PFSK-1 (cell line): Measurements from ENCODE around the gene SPDYA.

ENCODE experiments used
- FOXP2 ChIP-seq: optimal IDR thresholded peaks from 2 replicates; pipeline ENCODE3; 2011; ENCODE audit warnings: borderline replicate concordance, control low read depth, inconsistent platforms; ENCODE audit not compliant: insufficient read depth; ENCODE audit errors: extremely low read length, extremely low read depth
- SIN3A ChIP-seq: IDR thresholded peaks from 2 replicates; pipeline ENCODE4 v1.6.1; 2012; ENCODE audit warnings: mild to moderate bottlenecking, low read length, moderate library complexity, borderline replicate concordance; ENCODE audit not compliant: insufficient read depth
- TAF1 ChIP-seq: IDR thresholded peaks from 2 replicates; pipeline ENCODE4 v1.6.1; 2012; ENCODE audit warnings: low read length, control low read depth, borderline replicate concordance; ENCODE audit not compliant: insufficient read depth

DNA sequence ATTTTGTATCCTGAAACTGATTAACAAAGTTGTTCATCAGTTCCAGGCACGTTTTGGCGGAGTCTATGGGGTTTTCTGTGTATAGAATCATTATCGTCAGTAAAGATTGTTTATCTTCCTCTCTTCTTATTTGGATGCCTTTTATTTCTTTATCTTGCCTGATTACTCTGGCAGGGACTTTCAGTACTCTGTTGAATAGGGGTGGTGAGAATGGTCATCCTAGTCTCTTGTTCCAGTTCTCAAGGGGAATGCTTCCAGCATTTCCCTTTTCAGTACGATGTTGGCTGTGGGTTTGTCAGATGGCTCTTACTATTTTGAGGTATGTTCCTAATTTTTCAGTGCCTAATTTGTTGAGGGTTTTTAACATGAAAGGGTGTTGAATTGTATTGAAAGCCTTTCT lies 14.0 kb upstream of the SPDYA start:
- TF ChIP-seq FOXP2 (no peak), SIN3A (no peak), TAF1 (no peak)
